GM12874 (cell line): Measurements from ENCODE around the gene PHF19.

ENCODE experiments used
- CTCF ChIP-seq: IDR thresholded peaks from 2 replicates; pipeline ENCODE4 v1.5.1; 2011; ENCODE audit warnings: low read depth, mild to moderate bottlenecking, control low read depth, low read length, moderate library complexity; ENCODE audit not compliant: insufficient read depth

PHF19 gene

DNA sequence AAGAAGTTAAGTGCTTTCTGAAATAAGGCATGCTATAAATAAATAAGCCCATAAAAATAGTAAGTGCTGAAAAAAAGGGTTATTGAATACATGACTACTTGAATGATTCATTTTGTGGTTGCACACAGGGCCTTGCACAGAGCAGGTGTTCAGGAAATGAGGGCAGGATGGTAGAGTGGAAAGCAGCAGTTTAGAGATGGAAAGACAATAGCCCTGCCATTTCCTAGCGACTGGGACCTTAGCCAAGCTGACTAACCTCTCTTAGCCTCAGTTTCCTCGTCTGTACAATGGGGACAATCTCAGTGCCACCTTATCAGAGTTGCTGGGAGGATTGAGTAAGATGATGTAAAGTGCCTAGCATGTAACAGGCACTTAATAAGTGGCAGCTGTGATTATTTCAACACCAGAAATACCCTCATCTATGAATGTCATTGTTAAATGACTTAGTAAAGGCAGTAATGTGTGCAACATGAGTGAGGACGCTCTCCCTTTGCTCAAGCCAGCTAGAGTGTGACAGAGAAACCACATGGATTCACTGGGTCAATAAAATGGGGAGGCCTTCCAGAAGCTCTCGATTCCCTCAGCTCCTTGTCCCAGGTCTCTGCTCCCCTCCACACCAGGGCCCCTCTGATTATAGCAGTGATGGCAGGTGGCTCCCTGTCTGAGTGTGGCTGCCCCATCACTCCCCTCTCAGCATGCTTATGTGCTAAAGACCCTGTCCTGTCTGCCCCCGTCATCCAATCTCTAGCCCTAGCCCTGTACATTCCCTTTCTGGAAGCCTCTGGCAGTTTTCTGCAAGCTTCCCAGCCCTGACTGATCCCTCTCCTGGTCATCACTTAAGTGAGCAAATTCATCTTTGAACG is 16.0 kb upstream of the PHF19 start:
- TF ChIP-seq CTCF = no peak

- no peak for TF ChIP-seq CTCF
Observed at GRCh38 chr9:120891884-120892747, 15.1 kb upstream of the PHF19 start.

DNA sequence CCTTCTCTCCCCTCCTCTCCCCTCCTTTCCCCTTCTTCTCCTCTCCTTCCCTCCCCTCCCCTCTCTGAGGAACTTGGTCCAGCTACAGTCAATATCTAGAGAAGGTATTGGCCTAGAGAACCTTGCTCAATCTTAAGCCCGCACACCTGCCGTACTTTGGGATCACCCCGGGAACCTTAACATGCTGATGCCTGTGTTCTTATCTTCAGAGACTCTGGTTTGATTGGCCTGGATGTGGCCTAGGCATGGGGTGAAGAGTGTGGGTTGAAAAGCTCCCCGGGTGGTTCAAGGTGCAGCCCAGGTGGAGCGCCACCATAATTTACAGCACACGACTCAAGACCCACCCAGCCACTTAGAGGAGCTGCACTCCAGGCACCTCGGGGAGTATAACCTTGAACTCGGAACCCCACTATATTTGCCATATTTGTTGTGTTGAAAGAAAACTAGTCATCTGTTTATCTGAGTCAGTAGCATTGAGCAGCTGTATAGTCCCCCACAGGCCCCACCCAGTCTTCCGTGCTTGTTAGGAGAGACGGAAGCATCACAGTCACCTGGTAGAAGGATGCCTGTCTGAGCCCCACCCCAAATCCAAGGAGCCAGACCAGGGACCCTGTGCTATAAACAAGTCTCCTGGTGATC is 14.4 kb upstream of the PHF19 start:
- TF ChIP-seq CTCF = no peak

DNA sequence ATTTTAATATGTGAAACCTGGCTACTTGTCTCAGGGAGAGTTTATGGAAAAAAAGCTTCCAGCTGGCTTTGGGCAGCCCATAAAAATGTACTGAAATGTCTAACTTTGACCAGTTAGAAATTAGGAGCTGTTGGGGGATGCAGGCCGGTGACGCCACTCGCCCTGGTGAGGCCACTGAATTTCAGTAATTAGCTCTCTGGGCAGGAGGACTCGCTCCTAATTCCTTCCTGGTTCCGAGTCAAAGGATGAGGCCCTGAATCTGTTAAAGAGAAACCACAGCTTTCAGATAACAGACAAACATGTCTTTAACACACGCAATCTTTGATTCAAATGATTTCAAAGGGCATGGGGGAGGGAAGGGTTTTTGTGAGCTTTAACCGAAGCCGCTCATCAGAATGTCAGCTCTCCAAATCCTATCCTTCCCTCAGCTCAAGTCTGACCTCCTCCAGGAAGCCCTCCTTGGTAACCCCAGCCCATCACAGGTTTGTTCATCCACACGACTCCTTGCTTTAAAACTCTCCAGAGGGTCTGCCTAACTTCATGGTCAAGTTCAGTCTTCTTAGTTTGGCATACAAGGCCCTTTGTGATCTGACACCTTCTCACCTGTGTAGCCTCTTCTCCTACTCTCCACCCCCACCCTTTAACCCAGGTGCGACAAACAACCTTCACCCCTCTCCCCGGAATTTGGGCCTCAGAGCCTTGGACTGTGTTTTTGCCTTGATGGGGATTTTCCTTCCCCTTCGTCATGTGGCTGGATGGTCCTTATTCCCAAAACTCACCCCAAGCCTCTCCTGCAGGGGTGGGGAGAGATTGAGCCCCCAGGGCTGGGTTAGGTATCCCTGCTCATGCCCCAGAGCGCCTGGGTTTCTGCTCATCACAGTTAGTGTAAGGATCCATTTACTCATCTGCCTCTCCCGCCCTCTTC is 13.6 kb upstream of the PHF19 start:
- TF ChIP-seq CTCF = no peak

- no peak for TF ChIP-seq CTCF
Observed at GRCh38 chr9:120889606-120890271, 12.8 kb upstream of the PHF19 start.

GRCh38 chr9:120888626-120889025 is 11.6 kb upstream of the PHF19 start:
- no peak for TF ChIP-seq CTCF
